HepG2 (cell line): ENCODE results near the gene MAP2K1. TPM values are rescaled to one million over a fixed set of nuclear protein-coding genes. Genes with fewer than 3 reads are reported as not detected.

Source experiments
- ATF3 ChIP-seq: sonication (generic); formaldehyde crosslinking; IDR thresholded peaks from 2 replicates; pipeline ENCODE4 v1.4.0; 2020; ENCODE audit warnings: missing genetic modification reagents
- DDIT3 ChIP-seq: sonication (generic); formaldehyde crosslinking; IDR thresholded peaks from 2 replicates; pipeline ENCODE4 v1.4.0; 2020; ENCODE audit warnings: mild to moderate bottlenecking, missing genetic modification reagents
- EED ChIP-seq: sonication (generic); formaldehyde crosslinking; IDR thresholded peaks from 2 replicates; pipeline ENCODE4 v1.5.0; 2020; ENCODE audit warnings: mild to moderate bottlenecking, missing genetic modification reagents
- ELF1 ChIP-seq: sonication (generic); formaldehyde crosslinking; IDR thresholded peaks from 2 replicates; pipeline ENCODE4 v1.4.0; 2020; ENCODE audit warnings: missing genetic modification reagents
- ELF3 ChIP-seq: IDR thresholded peaks from 2 replicates; pipeline ENCODE4 v1.6.1; 2016; ENCODE audit warnings: missing genetic modification reagents, missing compliant biosample characterization
- FOXA1 ChIP-seq, 2 experiments: fragments of 450-650 bp in 1 of 2; sonication (generic) in 1 of 2; formaldehyde crosslinking in 1 of 2; IDR thresholded peaks; 2 replicates each; pipeline versions ENCODE4 v1.4.0 to v1.6.1; 2016 to 2020; ENCODE audit warnings: missing genetic modification reagents in 1 of 2
- FOXO4 ChIP-seq: sonication (generic); formaldehyde crosslinking; conservative IDR thresholded peaks from 2 replicates; pipeline ENCODE4 v1.8.1; 2023; ENCODE audit warnings: missing genetic modification reagents
- JUN ChIP-seq: sonication (generic); formaldehyde crosslinking; IDR thresholded peaks from 2 replicates; pipeline ENCODE4 v1.4.0; 2020; ENCODE audit warnings: mild to moderate bottlenecking, missing genetic modification reagents
- KDM5A ChIP-seq: fragments of 200-600 bp; sonication (generic); IDR thresholded peaks from 2 replicates; pipeline ENCODE4 v1.7.0; 2018; ENCODE audit warnings: antibody characterized with exemption, mild to moderate bottlenecking, low read length, borderline replicate concordance
- KLF11 ChIP-seq: IDR thresholded peaks from 2 replicates; pipeline ENCODE4 v1.6.1; 2016; ENCODE audit warnings: missing compliant biosample characterization
- KMT2B ChIP-seq: IDR thresholded peaks from 2 replicates; pipeline ENCODE4 v1.6.1; 2016; ENCODE audit warnings: missing genetic modification reagents, missing compliant biosample characterization
- MAFG ChIP-seq: sonication (generic); formaldehyde crosslinking; IDR thresholded peaks from 2 replicates; pipeline ENCODE4 v1.5.1; 2020; ENCODE audit warnings: mild to moderate bottlenecking, missing genetic modification reagents
- MBNL3 ChIP-seq: fragments of 250-450 bp; sonication (Bioruptor Pico); conservative IDR thresholded peaks from 2 replicates; pipeline ENCODE4 v1.8.0; 2022; ENCODE audit warnings: mild to moderate bottlenecking, inconsistent platforms
- MXD4 ChIP-seq: IDR thresholded peaks from 2 replicates; pipeline ENCODE4 v1.6.1; 2016; ENCODE audit warnings: mild to moderate bottlenecking, missing biosample characterization, missing genetic modification reagents
- MZF1 ChIP-seq: sonication (generic); formaldehyde crosslinking; IDR thresholded peaks from 2 replicates; pipeline ENCODE4 v1.8.1; 2023; ENCODE audit warnings: mild to moderate bottlenecking, missing genetic modification reagents, borderline replicate concordance
- POGZ ChIP-seq: sonication (generic); formaldehyde crosslinking; IDR thresholded peaks from 2 replicates; pipeline ENCODE4 v1.4.0; 2020; ENCODE audit warnings: mild to moderate bottlenecking, missing genetic modification reagents
- RAD51 ChIP-seq: fragments of 450-650 bp; IDR thresholded peaks from 2 replicates; pipeline ENCODE4 v1.6.1; 2016; ENCODE audit warnings: borderline replicate concordance
- RELA ChIP-seq: sonication (generic); formaldehyde crosslinking; IDR thresholded peaks from 2 replicates; pipeline ENCODE4 v1.4.0; 2020; ENCODE audit warnings: missing genetic modification reagents
- XBP1 ChIP-seq: sonication (generic); formaldehyde crosslinking; IDR thresholded peaks from 2 replicates; pipeline ENCODE4 v1.5.0; 2020; ENCODE audit warnings: missing genetic modification reagents
- ZNF124 ChIP-seq: sonication (generic); formaldehyde crosslinking; IDR thresholded peaks from 2 replicates; pipeline ENCODE4 v1.4.0; 2020; ENCODE audit warnings: missing genetic modification reagents
- ZNF234 ChIP-seq: sonication (generic); formaldehyde crosslinking; conservative IDR thresholded peaks from 2 replicates; pipeline ENCODE4 v1.5.1; 2020; ENCODE audit warnings: mild to moderate bottlenecking, missing genetic modification reagents
- ZNF33A ChIP-seq: sonication (generic); formaldehyde crosslinking; IDR thresholded peaks from 2 replicates; pipeline ENCODE4 v1.5.1; 2020; ENCODE audit warnings: missing genetic modification reagents, mild to moderate bottlenecking, moderate library complexity, borderline replicate concordance
- ZNF510 ChIP-seq: sonication (generic); formaldehyde crosslinking; IDR thresholded peaks from 2 replicates; pipeline ENCODE4 v1.4.0; 2020; ENCODE audit warnings: low read depth, mild to moderate bottlenecking, missing genetic modification reagents
- ZNF558 ChIP-seq: sonication (generic); formaldehyde crosslinking; IDR thresholded peaks from 2 replicates; pipeline ENCODE4 v1.9.0; 2022; ENCODE audit warnings: mild to moderate bottlenecking, missing genetic modification reagents, borderline replicate concordance
- ZNF691 ChIP-seq: sonication (generic); formaldehyde crosslinking; IDR thresholded peaks from 2 replicates; pipeline ENCODE4 v1.4.0; 2020; ENCODE audit warnings: missing genetic modification reagents, low read depth, mild to moderate bottlenecking, borderline replicate concordance
- ZNF746 ChIP-seq: sonication (generic); formaldehyde crosslinking; IDR thresholded peaks from 2 replicates; pipeline ENCODE4 v1.8.0; 2022; ENCODE audit warnings: mild to moderate bottlenecking, missing genetic modification reagents
- ZNF776 ChIP-seq: sonication (generic); formaldehyde crosslinking; IDR thresholded peaks from 2 replicates; pipeline ENCODE4 v1.4.0; 2020; ENCODE audit warnings: mild to moderate bottlenecking, missing genetic modification reagents
- ZNF841 ChIP-seq: sonication (generic); formaldehyde crosslinking; IDR thresholded peaks from 2 replicates; pipeline ENCODE4 v1.8.1; 2023; ENCODE audit warnings: missing genetic modification reagents, borderline replicate concordance
- ZZZ3 ChIP-seq: sonication (generic); formaldehyde crosslinking; IDR thresholded peaks from 2 replicates; pipeline ENCODE4 v1.4.0; 2020; ENCODE audit warnings: missing genetic modification reagents, mild to moderate bottlenecking, borderline replicate concordance
- polyA plus RNA-seq, 8 experiments: library from polyadenylated mRNA; depleted of rRNA in 3 of 8; stranded (reverse) in 7 of 8; unstranded in 1 of 8; fragments of >200 nt; fragmentation: Illumina TruSeq in 4 of 8; extraction: Trizol in 4 of 8; gene quantifications; 2 replicates each; pipeline versions ENCODE4 v1.2.1 to v1.2.3, GENCODE V29; 2011 to 2016; ENCODE audit warnings: low read depth in 4 of 8, missing spikeins in 1 of 8, mixed read lengths in 1 of 8; ENCODE audit not compliant: insufficient read depth in 1 of 8
- total RNA-seq, 5 experiments: library from RNA; depleted of rRNA; stranded (reverse); fragments of >200 nt; fragmentation: Illumina TruSeq; extraction: Trizol; gene quantifications; 2 replicates each; pipeline ENCODE4 v1.2.3, GENCODE V29; 2016; ENCODE audit warnings: low read depth in 1 of 5

The MAP2K1 gene
- total and polyA plus RNA-seq, 2 of the 13 experiments (the other 11 are each of a cell fraction or from before 2014, with no cell fraction given): 24.1 to 49.2 TPM

- TF ChIP-seq MXD4: peak; percentile 94
- peak; percentile 33; the same call in 1 of the 2 replicates for TF ChIP-seq ZNF558
- TF ChIP-seq ZNF691 (CRISPR knock-in tag): peak; percentile 55; the same call in 1 of the 2 replicates
- TF ChIP-seq ZZZ3 (CRISPR knock-in tag): no peak
- TF ChIP-seq ZNF234 (CRISPR knock-in tag): no peak
- TF ChIP-seq RAD51: no peak
- TF ChIP-seq ZNF33A (CRISPR knock-in tag): peak; percentile 84; the same call in 1 of the 2 replicates
- TF ChIP-seq ZNF124: no peak; the same call in none of the 2 replicates
- TF ChIP-seq ZNF776 (CRISPR knock-in tag): no peak
- no peak for TF ChIP-seq FOXO4
- TF ChIP-seq DDIT3 (CRISPR knock-in tag): no peak
- no peak for TF ChIP-seq MBNL3 (CRISPR knock-in tag)
- TF ChIP-seq ZNF746 (CRISPR knock-in tag): no peak
- no peak for TF ChIP-seq ZNF510
- TF ChIP-seq XBP1 (CRISPR knock-in tag): no peak; the same call in 1 of the 2 replicates
- TF ChIP-seq MAFG (CRISPR knock-in tag): no peak
- TF ChIP-seq MZF1: no peak
- TF ChIP-seq RELA (CRISPR knock-in tag): peak; percentile 42; the same call in 1 of the 2 replicates
- TF ChIP-seq ELF1 (CRISPR knock-in tag): peak; percentile 97
- TF ChIP-seq ELF3 (CRISPR knock-in tag): peak; percentile 88
- peak; percentile 86 for TF ChIP-seq KDM5A
- TF ChIP-seq POGZ (CRISPR knock-in tag): peak; percentile 96
- TF ChIP-seq FOXA1 (IDR thresholded peaks at IDR 0.05): no peak
- no peak; the same call in 1 of the 2 replicates for TF ChIP-seq FOXA1 (CRISPR knock-in tag; IDR thresholded peaks at IDR 0.05)
- no peak for TF ChIP-seq EED (CRISPR knock-in tag)
- peak; percentile 89 for TF ChIP-seq KMT2B (CRISPR knock-in tag)
- TF ChIP-seq ZNF841 (CRISPR knock-in tag): no peak
- TF ChIP-seq JUN (CRISPR knock-in tag): peak; percentile 75
- TF ChIP-seq ATF3 (CRISPR knock-in tag): peak; percentile 83
- peak; percentile 72; the same call in 1 of the 2 replicates for TF ChIP-seq KLF11 (CRISPR knock-in tag)
Measured at GRCh38 chr15:66497502-66498455, 111.1 kb downstream of the MAP2K1 start, which contains the start of gene SNAPC5 (continued).
